Mesenchymal stem cell (in vitro differentiated cells and primary cell): ENCODE measurements around the gene TTLL10.

ENCODE experiments used
- DNase-seq: peaks from one replicate; pipeline ENCODE4 v3.0.0-alpha.2; 2013
- H2AFZ ChIP-seq: one replicate; pipeline ENCODE4 v1.6.1; 2013; ENCODE audit warnings: low read depth, mild to moderate bottlenecking, control low read depth, inconsistent platforms, low read length, moderate library complexity
- H2AK5ac ChIP-seq: 2 replicates; pipeline ENCODE4 v1.6.1; 2013; ENCODE audit warnings: low read length, moderate library complexity, mild to moderate bottlenecking, inconsistent platforms; ENCODE audit not compliant: severe bottlenecking
- H2BK120ac ChIP-seq: one replicate; pipeline ENCODE4 v1.6.1; 2013; ENCODE audit warnings: low read depth, mild to moderate bottlenecking, inconsistent platforms, low read length, moderate library complexity
- H2BK12ac ChIP-seq, 2 experiments: one replicate each; pipeline ENCODE4 v1.6.1; 2013; ENCODE audit warnings: inconsistent platforms in 2 of 2, low read length in 2 of 2, mild to moderate bottlenecking in 2 of 2, moderate library complexity in 2 of 2, control low read depth in 1 of 2
- H2BK15ac ChIP-seq: one replicate; pipeline ENCODE4 v1.6.1; 2013; ENCODE audit warnings: mild to moderate bottlenecking, low read depth, inconsistent platforms; ENCODE audit not compliant: poor library complexity, severe bottlenecking
- H2BK5ac ChIP-seq: 2 replicates; pipeline ENCODE4 v1.6.1; 2013; ENCODE audit warnings: low read depth, mild to moderate bottlenecking, low read length, control low read depth, inconsistent platforms; ENCODE audit not compliant: poor library complexity, severe bottlenecking
- H3K14ac ChIP-seq, 2 experiments: one replicate each; pipeline ENCODE4 v1.6.1; 2013; ENCODE audit warnings: inconsistent platforms in 2 of 2, low read length in 2 of 2, control low read depth in 1 of 2, mild to moderate bottlenecking in 1 of 2, moderate library complexity in 1 of 2
- H3K18ac ChIP-seq, 2 experiments: one replicate each; pipeline ENCODE4 v1.6.1; 2013; ENCODE audit warnings: inconsistent platforms in 2 of 2, low read length in 2 of 2, control low read depth in 1 of 2, low read depth in 1 of 2, mild to moderate bottlenecking in 1 of 2
- H3K23ac ChIP-seq, 2 experiments: one replicate each; pipeline ENCODE4 v1.6.1; 2013; ENCODE audit warnings: inconsistent platforms in 2 of 2, low read length in 2 of 2, mild to moderate bottlenecking in 2 of 2, moderate library complexity in 2 of 2, control low read depth in 1 of 2
- H3K27ac ChIP-seq: 2 replicates; pipeline ENCODE4 v1.5.1; 2013; ENCODE audit warnings: mild to moderate bottlenecking, moderate library complexity, low read length, control low read depth, inconsistent platforms; ENCODE audit not compliant: poor library complexity, severe bottlenecking
- H3K27me3 ChIP-seq, 2 experiments: 2 replicates each; pipeline versions ENCODE4 v1.6.1 to v1.7.0; 2013; ENCODE audit warnings: low read length in 2 of 2, mild to moderate bottlenecking in 2 of 2, moderate library complexity in 2 of 2, control low read depth in 1 of 2, inconsistent platforms in 1 of 2; ENCODE audit not compliant: control insufficient read depth in 1 of 2, insufficient read depth in 1 of 2
- H3K36me3 ChIP-seq, 2 experiments: 2 replicates each; pipeline versions ENCODE4 v1.6.1 to v1.7.0; 2013; ENCODE audit warnings: low read length in 2 of 2, control low read depth in 1 of 2, inconsistent platforms in 1 of 2, low read depth in 1 of 2, mild to moderate bottlenecking in 1 of 2; ENCODE audit not compliant: insufficient read depth in 2 of 2, control insufficient read depth in 1 of 2
- H3K4ac ChIP-seq, 2 experiments: one replicate each; pipeline ENCODE4 v1.6.1; 2013; ENCODE audit warnings: inconsistent platforms in 2 of 2, low read length in 2 of 2, mild to moderate bottlenecking in 2 of 2, moderate library complexity in 2 of 2, control low read depth in 1 of 2, low read depth in 1 of 2
- H3K4me1 ChIP-seq: 2 replicates; pipeline ENCODE4 v1.6.1; 2013; ENCODE audit warnings: low read depth, low read length, control low read depth; ENCODE audit not compliant: control insufficient read depth, insufficient read depth
- H3K4me2 ChIP-seq: 2 replicates; pipeline ENCODE4 v1.6.1; 2013; ENCODE audit warnings: low read length, mild to moderate bottlenecking, inconsistent platforms; ENCODE audit not compliant: poor library complexity, severe bottlenecking
- H3K4me3 ChIP-seq, 2 experiments: 2 replicates each; pipeline versions ENCODE4 v1.5.1 to v1.7.0; 2013; ENCODE audit warnings: low read length in 2 of 2, mild to moderate bottlenecking in 2 of 2, control low read depth in 1 of 2, low read depth in 1 of 2; ENCODE audit not compliant: insufficient read depth in 1 of 2
- H3K79me1 ChIP-seq: replicated peaks from 2 replicates; pipeline ENCODE4 v1.6.1; 2013; ENCODE audit warnings: mild to moderate bottlenecking, control low read depth, low read length, inconsistent platforms; ENCODE audit not compliant: poor library complexity, severe bottlenecking
- H3K9ac ChIP-seq: 2 replicates; pipeline ENCODE4 v1.7.0; 2013; ENCODE audit warnings: mild to moderate bottlenecking, low read length, moderate library complexity
- H3K9me3 ChIP-seq: 2 replicates; pipeline ENCODE4 v1.7.0; 2013; ENCODE audit warnings: mild to moderate bottlenecking, low read length; ENCODE audit not compliant: control insufficient read depth
- H4K8ac ChIP-seq: one replicate; pipeline ENCODE4 v1.6.1; 2013; ENCODE audit warnings: inconsistent platforms, mild to moderate bottlenecking, low read length, moderate library complexity
- H4K91ac ChIP-seq: one replicate; pipeline ENCODE4 v1.6.1; 2013; ENCODE audit warnings: mild to moderate bottlenecking, low read length, inconsistent platforms
- WGBS: methylation state at CpG from one replicate; pipeline ENCODE4 v1.1.7; 2013; ENCODE audit warnings: mixed read lengths; 5-methylcytosine and 5-hydroxymethylcytosine counted together

TTLL10 gene

DNA sequence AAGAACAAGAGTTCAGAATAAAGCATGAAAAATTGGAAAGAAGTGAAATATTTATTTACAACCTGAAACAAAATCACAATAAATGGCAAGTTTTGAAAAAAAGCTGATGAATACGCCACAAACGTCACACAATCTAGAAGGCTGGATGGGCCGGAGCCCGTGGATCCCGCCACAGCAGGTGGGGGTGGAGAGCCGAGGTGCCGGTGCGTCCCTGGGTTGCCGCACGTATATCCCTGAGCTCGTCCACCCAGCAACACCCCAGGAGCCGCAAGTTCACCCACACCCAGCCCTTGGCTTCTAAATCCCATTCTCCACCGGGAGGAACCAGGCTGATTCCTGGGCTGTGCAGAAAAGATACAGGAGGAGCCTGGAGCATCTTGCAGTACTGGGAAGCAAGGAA, 25.6 kb upstream of the TTLL10 start:
- no peak overlapping the region for H4K8ac ChIP-seq
- no peak overlapping the region for H4K91ac ChIP-seq
- no peak overlapping the region for H2BK5ac ChIP-seq
- H3K18ac ChIP-seq = no peak overlapping the region
- no peak overlapping the region for H3K9ac ChIP-seq
- no peak overlapping the region for H3K4me2 ChIP-seq
- no peak overlapping the region for H2BK15ac ChIP-seq
- H3K4ac ChIP-seq = no peak overlapping the region
- no peak overlapping the region for H3K4me3 ChIP-seq
- H2BK120ac ChIP-seq = no peak overlapping the region
- H3K79me1 ChIP-seq = no peaks in the 10 kb centered on the region
- no peak overlapping the region for H2AK5ac ChIP-seq
- H3K36me3 ChIP-seq = peaks cover 0 to 30% of the 10 kb centered on the region in 2 experiments
- H3K4me1 ChIP-seq = peaks cover 14% of the 10 kb centered on the region
- no peak overlapping the region for H2BK12ac ChIP-seq
- H3K27me3 ChIP-seq = peaks cover 0 to 22% of the 10 kb centered on the region in 2 experiments
- no peak overlapping the region for H2AFZ ChIP-seq
- H3K14ac ChIP-seq = no peak overlapping the region
- H3K27ac ChIP-seq = no peak overlapping the region
- no peak overlapping the region for H3K23ac ChIP-seq
- no peaks in the 10 kb centered on the region for H3K9me3 ChIP-seq
- 91% methylated on average over 10 of the region's 13 CpGs for WGBS
- no peak for DNase-seq

DNA sequence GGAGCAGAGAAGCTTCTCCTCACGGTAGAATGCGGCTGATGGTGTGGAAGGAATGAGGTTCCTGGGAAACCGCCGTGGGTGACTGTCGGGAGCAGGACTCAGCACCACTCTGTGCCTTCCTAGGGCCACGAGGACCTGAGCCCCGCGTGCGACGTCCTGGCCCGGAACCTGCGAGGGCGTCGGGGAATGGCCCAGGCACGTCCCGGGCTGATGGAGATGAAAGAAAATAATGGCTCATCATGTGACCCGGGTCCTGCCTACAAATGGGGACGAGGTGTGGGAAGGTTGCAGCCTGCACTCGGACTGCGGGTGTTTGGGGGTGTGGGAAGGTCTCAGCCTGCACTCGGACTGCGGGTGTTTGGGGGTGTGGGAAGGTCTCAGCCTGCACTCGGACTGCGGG, 25.1 kb upstream of the TTLL10 start:
- H3K14ac ChIP-seq = no peak overlapping the region
- H2BK12ac ChIP-seq = no peak overlapping the region
- no peak overlapping the region for H2AFZ ChIP-seq
- no peaks in the 10 kb centered on the region for H3K9me3 ChIP-seq
- H3K4me1 ChIP-seq = peaks cover 14% of the 10 kb centered on the region
- H2AK5ac ChIP-seq = no peak overlapping the region
- H3K27ac ChIP-seq = no peak overlapping the region
- WGBS = 83% methylated on average over 24 of the region's 24 CpGs
- no peak overlapping the region for H3K4me3 ChIP-seq
- H3K9ac ChIP-seq = no peak overlapping the region
- H3K79me1 ChIP-seq = no peaks in the 10 kb centered on the region
- peaks cover 0 to 22% of the 10 kb centered on the region in 2 experiments for H3K27me3 ChIP-seq
- no peak overlapping the region for H4K91ac ChIP-seq
- H2BK5ac ChIP-seq = no peak overlapping the region
- no peak overlapping the region for H4K8ac ChIP-seq
- no peak overlapping the region for H3K4ac ChIP-seq
- H2BK120ac ChIP-seq = no peak overlapping the region
- DNase-seq = no peak
- no peak overlapping the region for H3K4me2 ChIP-seq
- no peak overlapping the region for H3K23ac ChIP-seq
- no peak overlapping the region for H3K18ac ChIP-seq
- peaks cover 0 to 30% of the 10 kb centered on the region in 2 experiments for H3K36me3 ChIP-seq
- H2BK15ac ChIP-seq = no peak overlapping the region

GRCh38 chr1:1149416-1149815, 24.3 kb upstream of the TTLL10 start:
- Histone ChIP-seq H3K27me3 (peaks cover 0 to 20% of the 10 kb centered on the region in 2 experiments), H2BK120ac (no peak overlapping the region)

GRCh38 chr1:1150100-1150499, 23.6 kb upstream of the TTLL10 start:
- Histone ChIP-seq H3K4ac (no peak overlapping the region), H3K23ac (no peak overlapping the region), H3K27me3 (peaks cover 0 to 17% of the 10 kb centered on the region in 2 experiments), H3K27ac (no peak overlapping the region), H3K79me1 (no peaks in the 10 kb centered on the region), H2BK5ac (no peak overlapping the region), H3K14ac (peak overlapping the region in 1 of 2 experiments; percentile 21), H3K9ac (no peak overlapping the region), H2BK12ac (no peak overlapping the region), H3K18ac (no peak overlapping the region), H4K91ac (no peak overlapping the region), H2AFZ (no peak overlapping the region), H3K4me3 (peak overlapping the region in 1 of 2 experiments; percentile 22), H2AK5ac (no peak overlapping the region), H2BK120ac (no peak overlapping the region), H3K36me3 (peaks cover 0 to 21% of the 10 kb centered on the region in 2 experiments), H4K8ac (no peak overlapping the region), H3K4me1 (peaks cover 12% of the 10 kb centered on the region), H3K4me2 (no peak overlapping the region), H3K9me3 (no peaks in the 10 kb centered on the region), H2BK15ac (no peak overlapping the region)
- no peak for DNase-seq
- 82% methylated on average over 12 of the region's 12 CpGs for WGBS

More at GRCh38 chr1:1149416-1149815, 24.3 kb upstream of the TTLL10 start:
- no peak overlapping the region for H2AFZ ChIP-seq
- H3K4ac ChIP-seq = no peak overlapping the region
- H3K14ac ChIP-seq = no peak overlapping the region
- no peak overlapping the region for H3K23ac ChIP-seq
- no peak overlapping the region for H4K91ac ChIP-seq
- H3K36me3 ChIP-seq = peaks cover 0 to 28% of the 10 kb centered on the region in 2 experiments
- no peak overlapping the region for H2AK5ac ChIP-seq
- H3K79me1 ChIP-seq = no peaks in the 10 kb centered on the region
- no peak overlapping the region for H3K4me3 ChIP-seq
- no peak for DNase-seq
- H2BK12ac ChIP-seq = no peak overlapping the region
- H2BK5ac ChIP-seq = no peak overlapping the region
- H3K9me3 ChIP-seq = no peaks in the 10 kb centered on the region
- H4K8ac ChIP-seq = no peak overlapping the region
- 83% methylated on average over 13 of the region's 15 CpGs for WGBS
- H3K9ac ChIP-seq = no peak overlapping the region
- H3K27ac ChIP-seq = no peak overlapping the region
- H3K4me2 ChIP-seq = no peak overlapping the region
- H2BK15ac ChIP-seq = no peak overlapping the region
- no peak overlapping the region for H3K18ac ChIP-seq
- H3K4me1 ChIP-seq = peaks cover 12% of the 10 kb centered on the region
